GM21367 (cell line): ENCODE data around the gene DDX1.
"Not testable (repeated sequence)": the region's sequence is repeated elsewhere in the genome, so short reads cannot be mapped to it uniquely, and the experiment has no call there.

Experiments used
- ATAC-seq: cut with Tn5 transposase; IDR thresholded peaks from one replicate; pipeline ENCODE4 v1.9.1; 2021; ENCODE audit not compliant: unreplicated experiment

The DDX1 gene

GRCh38 chr2:15595342-15595905 is 3.8 kb downstream of the DDX1 start:
- no peak for ATAC-seq

GRCh38 chr2:15595936-15596335 is 4.3 kb downstream of the DDX1 start:
- ATAC-seq, result no peak

GRCh38 chr2:15596350-15596749 is 4.7 kb downstream of the DDX1 start:
- ATAC-seq, result no peak

GRCh38 chr2:15596968-15597367 is 5.3 kb downstream of the DDX1 start:
- ATAC-seq, result no peak

GRCh38 chr2:15599994-15600393 is 8.3 kb downstream of the DDX1 start:
- no peak for ATAC-seq

- no peak for ATAC-seq
These were observed 10.0 kb downstream of the DDX1 start for GRCh38 chr2:15601681-15602080.

- no peak for ATAC-seq
These were observed 10.7 kb downstream of the DDX1 start for GRCh38 chr2:15602393-15602792.

GRCh38 chr2:15603044-15603765 is 11.5 kb downstream of the DDX1 start:
- ATAC-seq, result no peak

GRCh38 chr2:15603948-15604347 is 12.3 kb downstream of the DDX1 start:
- no peak for ATAC-seq

GRCh38 chr2:15605721-15606120 is 14.1 kb downstream of the DDX1 start:
- ATAC-seq, result no peak

- no peak for ATAC-seq
These were observed 15.1 kb downstream of the DDX1 start for GRCh38 chr2:15606481-15607441.

GRCh38 chr2:15607709-15608391 is 16.2 kb downstream of the DDX1 start:
- ATAC-seq, result no peak

GRCh38 chr2:15608392-15608761 is 16.7 kb downstream of the DDX1 start:
- no peak for ATAC-seq

GRCh38 chr2:15609341-15610042 is 17.8 kb downstream of the DDX1 start:
- ATAC-seq, result no peak

- ATAC-seq, result no peak
These were observed 18.8 kb downstream of the DDX1 start for GRCh38 chr2:15610430-15610952.

GRCh38 chr2:15612101-15612500 is 20.4 kb downstream of the DDX1 start:
- ATAC-seq, result not testable (repeated sequence)

GRCh38 chr2:15613736-15614429 is 22.2 kb downstream of the DDX1 start:
- no peak for ATAC-seq

GRCh38 chr2:15614545-15615300 is 23.1 kb downstream of the DDX1 start:
- ATAC-seq, result no peak

- no peak for ATAC-seq
These were observed 23.7 kb downstream of the DDX1 start for GRCh38 chr2:15615301-15615920.
